ENCODE data around the gene VSTM4. TPM values are rescaled to one million over a fixed set of nuclear protein-coding genes. Genes with fewer than 3 reads are reported as not detected.

The VSTM4 gene
- total RNA-seq, 1 donor from 2014 or later = 21.1 TPM

- intact Hi-C loops (cut with micrococcal nuclease) = no loop called here
- peaks cover 29% of the 10 kb centered on the region for H3K4me1 ChIP-seq
Observed at GRCh38 chr10:49050366-49050765, 65.0 kb downstream of the VSTM4 start.

GRCh38 chr10:49049660-49050059, 65.7 kb downstream of the VSTM4 start:
- intact Hi-C loops (cut with micrococcal nuclease) = no loop called here
- no peak for TF ChIP-seq CTCF (IDR thresholded peaks at IDR 0.05; ENCODE audit: borderline replicate concordance)
- H3K27ac ChIP-seq (replicated peaks) = no peak overlapping the region
- peaks cover 27% of the 10 kb centered on the region for H3K36me3 ChIP-seq
- DNase-seq = no peak
- no peaks in the 10 kb centered on the region for H3K27me3 ChIP-seq (ENCODE audit: low read depth)
- no peak overlapping the region for H3K4me3 ChIP-seq
- no peaks in the 10 kb centered on the region for H3K9me3 ChIP-seq (replicated peaks)
- H3K4me1 ChIP-seq = peaks cover 22% of the 10 kb centered on the region

More at GRCh38 chr10:49050366-49050765, 65.0 kb downstream of the VSTM4 start:
- peaks cover 23% of the 10 kb centered on the region for H3K36me3 ChIP-seq
- TF ChIP-seq CTCF (IDR thresholded peaks at IDR 0.05; ENCODE audit: borderline replicate concordance) = no peak
- no peaks in the 10 kb centered on the region for H3K9me3 ChIP-seq (replicated peaks)
- no peak overlapping the region for H3K27ac ChIP-seq (replicated peaks)
- no peak for DNase-seq
- no peaks in the 10 kb centered on the region for H3K27me3 ChIP-seq (ENCODE audit: low read depth)
- no peak overlapping the region for H3K4me3 ChIP-seq

GRCh38 chr10:49047128-49047639, 68.1 kb downstream of the VSTM4 start:
- Histone ChIP-seq H3K36me3 (peaks cover 27% of the 10 kb centered on the region), H3K4me3 (no peak overlapping the region), H3K9me3 (replicated peaks) (no peaks in the 10 kb centered on the region), H3K27me3 (ENCODE audit: low read depth) (no peaks in the 10 kb centered on the region), H3K27ac (replicated peaks) (no peak overlapping the region), H3K4me1 (no peaks in the 10 kb centered on the region)
- intact Hi-C loops (cut with micrococcal nuclease) = no loop called here
- DNase-seq = no peak
- no peak for TF ChIP-seq CTCF (IDR thresholded peaks at IDR 0.05; ENCODE audit: borderline replicate concordance)

GRCh38 chr10:49044293-49045193, 70.8 kb downstream of the VSTM4 start:
- H3K36me3 ChIP-seq = peaks cover 30% of the 10 kb centered on the region

GRCh38 chr10:49040601-49041000, 74.7 kb downstream of the VSTM4 start:
- H3K4me1 ChIP-seq = no peaks in the 10 kb centered on the region
- no peak for TF ChIP-seq CTCF (IDR thresholded peaks at IDR 0.05; ENCODE audit: borderline replicate concordance)
- intact Hi-C loops (cut with micrococcal nuclease) = no loop called here
- no peak overlapping the region for H3K27ac ChIP-seq (replicated peaks)
- H3K27me3 ChIP-seq (ENCODE audit: low read depth) = no peaks in the 10 kb centered on the region
- H3K4me3 ChIP-seq = no peak overlapping the region
- H3K9me3 ChIP-seq (replicated peaks) = no peaks in the 10 kb centered on the region
- peaks cover 15% of the 10 kb centered on the region for H3K36me3 ChIP-seq
- no peak for DNase-seq

More at GRCh38 chr10:49044293-49045193, 70.8 kb downstream of the VSTM4 start:
- Histone ChIP-seq H3K4me3 (no peak overlapping the region), H3K27ac (replicated peaks) (no peak overlapping the region), H3K4me1 (no peaks in the 10 kb centered on the region), H3K27me3 (ENCODE audit: low read depth) (no peaks in the 10 kb centered on the region), H3K9me3 (replicated peaks) (no peaks in the 10 kb centered on the region)
- no peak for TF ChIP-seq CTCF (IDR thresholded peaks at IDR 0.05; ENCODE audit: borderline replicate concordance)
- intact Hi-C loops (cut with micrococcal nuclease) = no loop called here
- DNase-seq = no peak
